ENCODE data around the gene SPRED3.
A peak's percentile ranks its signal among the peaks of the same experiment; 100 is the strongest.

The SPRED3 gene

GRCh38 chr19:38370299-38370698, 18.2 kb upstream of the SPRED3 start:
- in situ Hi-C loops (cut with HindIII; ENCODE audit: low sequenced_read_pairs) = no loop called here
- no peak overlapping the region for H3K4me3 ChIP-seq (ENCODE audit: low read depth, low read length)
- no peak for TF ChIP-seq CTCF (IDR thresholded peaks at IDR 0.05; ENCODE audit: low read depth, low read length)
- DNase-seq (ENCODE audit: low read depth, low spot score) = no peak

GRCh38 chr19:38371081-38371480, 17.4 kb upstream of the SPRED3 start:
- no peak for TF ChIP-seq CTCF (IDR thresholded peaks at IDR 0.05; ENCODE audit: low read depth, low read length)
- no peak for DNase-seq (ENCODE audit: low read depth, low spot score)
- no peak overlapping the region for H3K4me3 ChIP-seq (ENCODE audit: low read depth, low read length)
- in situ Hi-C loops (cut with HindIII; ENCODE audit: low sequenced_read_pairs) = no loop called here

GRCh38 chr19:38373907-38374331, 14.6 kb upstream of the SPRED3 start:
- no peak for DNase-seq (ENCODE audit: low read depth, low spot score)
- TF ChIP-seq CTCF (IDR thresholded peaks at IDR 0.05; ENCODE audit: low read depth, low read length) = no peak
- H3K4me3 ChIP-seq (ENCODE audit: low read depth, low read length) = peak overlapping the region; percentile 92
- in situ Hi-C loops (cut with HindIII; ENCODE audit: low sequenced_read_pairs) = no loop called here

DNA sequence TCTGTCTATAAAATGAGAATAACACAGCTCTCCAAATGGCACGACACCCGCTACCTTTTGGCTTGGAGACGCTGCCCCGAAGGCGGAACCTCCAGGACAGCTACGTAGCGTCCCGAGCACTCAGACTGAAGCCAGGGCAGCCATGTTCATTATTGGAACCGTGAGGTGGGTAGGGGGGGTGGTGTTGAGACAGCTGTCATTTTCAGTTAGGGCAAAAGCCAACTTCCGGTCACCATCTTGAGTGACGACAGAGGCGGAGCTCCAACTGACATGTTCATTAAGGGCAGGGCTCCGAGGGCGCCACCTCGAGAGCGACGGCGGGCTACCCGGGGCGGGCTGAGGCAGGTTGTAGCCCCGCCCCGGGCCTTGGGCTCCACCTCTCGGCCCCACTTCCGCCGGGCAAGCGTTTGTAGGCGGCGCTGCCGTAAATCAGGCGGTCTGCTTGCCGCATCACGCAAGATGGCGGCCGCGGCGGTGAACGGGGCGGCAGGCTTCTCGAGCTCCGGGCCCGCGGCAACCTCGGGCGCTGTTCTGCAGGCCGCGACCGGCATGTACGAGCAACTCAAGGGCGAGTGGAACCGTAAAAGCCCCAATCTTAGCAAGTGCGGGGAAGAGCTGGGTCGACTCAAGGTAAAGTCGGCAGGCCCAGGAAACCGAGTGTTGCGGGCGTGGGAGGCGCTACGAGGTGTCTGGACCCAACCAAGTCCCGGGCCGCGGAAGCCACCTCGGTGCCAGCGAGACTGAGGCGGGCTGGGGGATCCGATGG, 14.0 kb upstream of the SPRED3 start, which contains the start of gene PSMD8:
Gene PSMD8, plus strand, starts transcription at position 240 of the 766 bp plus-strand sequence. Its CDS starts 31 bp downstream, at position 271.
- peak; percentile 99 for DNase-seq (ENCODE audit: low read depth, low spot score)
- peak; percentile 12 for TF ChIP-seq CTCF (IDR thresholded peaks at IDR 0.05; ENCODE audit: low read depth, low read length)
- in situ Hi-C loops (cut with HindIII; ENCODE audit: low sequenced_read_pairs) = no loop called here

DNA sequence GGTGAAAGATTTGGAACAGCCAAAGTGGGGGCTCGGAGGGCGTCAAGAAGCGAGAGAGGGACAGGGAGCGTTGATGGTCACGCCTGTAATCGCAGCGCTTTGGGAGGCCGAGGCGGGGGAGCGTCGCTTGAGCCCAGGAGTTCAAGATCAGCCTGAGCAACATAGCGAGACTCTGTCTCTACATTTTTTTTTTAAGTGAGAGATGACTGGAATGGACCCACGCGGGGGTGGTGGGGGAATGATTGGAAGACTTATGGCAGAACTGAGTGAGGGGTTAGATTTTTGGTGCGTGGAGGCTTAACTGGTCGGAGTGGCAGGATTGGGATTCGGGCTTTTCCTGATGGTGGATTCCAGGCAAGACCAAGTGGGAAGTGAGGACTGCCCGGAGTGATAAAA, 13.4 kb upstream of the SPRED3 start:
- H3K4me3 ChIP-seq (ENCODE audit: low read depth, low read length) = peak overlapping the region; percentile 92
- in situ Hi-C loops (cut with HindIII; ENCODE audit: low sequenced_read_pairs) = no loop called here
- no peak for DNase-seq (ENCODE audit: low read depth, low spot score)
- TF ChIP-seq CTCF (IDR thresholded peaks at IDR 0.05; ENCODE audit: low read depth, low read length) = no peak

More for the DNA sequence above, 14.0 kb upstream of the SPRED3 start, which contains the start of gene PSMD8:
- H3K4me3 ChIP-seq (ENCODE audit: low read depth, low read length) = peak within 1 kb of the TSS; percentile 92

DNA sequence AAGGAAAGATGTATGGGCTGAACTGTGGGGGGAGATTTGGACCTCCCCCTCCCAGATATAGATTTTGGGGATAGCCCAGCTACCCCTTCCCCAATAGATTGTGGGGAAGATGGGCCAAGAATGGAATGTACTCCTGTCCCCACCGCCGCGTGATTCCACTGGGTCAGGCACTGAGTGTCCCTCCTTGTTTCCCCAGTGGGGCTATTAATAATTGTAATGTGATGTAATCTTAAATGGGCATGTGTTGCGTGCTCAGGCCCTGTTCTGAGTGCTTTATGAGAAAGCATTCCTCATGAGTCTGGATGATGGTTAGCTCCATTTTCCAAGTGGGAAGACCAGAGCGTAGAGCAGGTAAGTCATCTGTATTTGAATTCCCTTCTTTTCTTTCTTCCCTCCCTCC, 12.7 kb upstream of the SPRED3 start:
- TF ChIP-seq CTCF (IDR thresholded peaks at IDR 0.05; ENCODE audit: low read depth, low read length) = no peak
- in situ Hi-C loops (cut with HindIII; ENCODE audit: low sequenced_read_pairs) = no loop called here

More for the DNA sequence above, 12.7 kb upstream of the SPRED3 start:
- H3K4me3 ChIP-seq (ENCODE audit: low read depth, low read length) = peak overlapping the region; percentile 92
- DNase-seq (ENCODE audit: low read depth, low spot score) = no peak
